ENCODE results near the gene PVALEF.

GRCh38 chr17:81159611-81160265, 5.6 kb upstream of the PVALEF start:
- TF ChIP-seq POLR2A (IDR thresholded peaks at IDR 0.05) = no peak
- TF ChIP-seq CTCF (IDR thresholded peaks at IDR 0.05) = no peak
